Adrenal gland (tissue), 5 donors: ENCODE measurements around the gene SPATA12.

Experiments used
- CTCF ChIP-seq, 6 experiments: fragments of 450-650 bp in 4 of 6; fragments of 200-600 bp in 2 of 6; sonication (generic) in 1 of 6; IDR thresholded peaks; 1 replicate in 5 of 6; 2 replicates in 1 of 6; pipeline versions ENCODE4 v1.5.1 to v1.8.0; 2016 to 2021; ENCODE audit warnings: antibody characterized with exemption in 6 of 6, mild to moderate bottlenecking in 2 of 6, moderate library complexity in 1 of 6
- POLR2A ChIP-seq, 2 donors: fragments of 450-650 bp; IDR thresholded peaks; one replicate each; pipeline ENCODE4 v1.6.1; 2017; ENCODE audit warnings: antibody characterized with exemption in 2 of 2, mild to moderate bottlenecking in 2 of 2, moderate library complexity in 1 of 2
- donor health status: DM: no; HTN: no; CAD: no.

- no peak for TF ChIP-seq POLR2A (IDR thresholded peaks at IDR 0.05)
- no peak for TF ChIP-seq CTCF (IDR thresholded peaks at IDR 0.05)
Observed at GRCh38 chr3:57046101-57046765, 14.2 kb upstream of the SPATA12 start.
